Ishikawa (cell line): ENCODE data around the gene PIP4K2C.

Experiments
- MAX ChIP-seq: IDR thresholded peaks from 2 replicates; pipeline ENCODE4 v1.6.1; 2012
- NFIC ChIP-seq: IDR thresholded peaks from 2 replicates; pipeline ENCODE4 v1.6.1; 2012
- RAD21 ChIP-seq: IDR thresholded peaks from 2 replicates; pipeline ENCODE4 v1.6.1; 2012; ENCODE audit warnings: low read depth

GRCh38 chr12:57620245-57620935, 29.4 kb downstream of the PIP4K2C start:
- TF ChIP-seq MAX, result no peak
- no peak for TF ChIP-seq NFIC
- TF ChIP-seq RAD21, result no peak
